Effector memory CD4-positive, alpha-beta T cell (primary cell): Measurements from ENCODE around the gene B3GNT5.

Source experiments
- DNase-seq, 3 donors: peaks; one replicate each; pipeline ENCODE4 v3.0.0-alpha.2; 2020
- H3K27ac ChIP-seq: 2 replicates; pipeline ENCODE4 v1.7.0; 2013; ENCODE audit warnings: mild to moderate bottlenecking, low read length, moderate library complexity; ENCODE audit not compliant: insufficient read depth, poor library complexity, severe bottlenecking
- H3K27me3 ChIP-seq: replicated peaks from 2 replicates; pipeline ENCODE4 v1.7.0; 2013; ENCODE audit warnings: mild to moderate bottlenecking, low read length; ENCODE audit not compliant: insufficient read depth, control insufficient read depth, poor library complexity, severe bottlenecking
- H3K36me3 ChIP-seq: 2 replicates; pipeline ENCODE4 v1.7.0; 2013; ENCODE audit warnings: mild to moderate bottlenecking, low read length, moderate library complexity; ENCODE audit not compliant: control insufficient read depth, insufficient read depth
- H3K4me1 ChIP-seq: 2 replicates; pipeline ENCODE4 v1.7.0; 2013; ENCODE audit warnings: low read length, mild to moderate bottlenecking; ENCODE audit not compliant: control insufficient read depth, insufficient read depth, poor library complexity, severe bottlenecking
- H3K4me3 ChIP-seq: 2 replicates; pipeline ENCODE4 v1.7.0; 2013; ENCODE audit warnings: low read length, low read depth, mild to moderate bottlenecking; ENCODE audit not compliant: insufficient read depth, poor library complexity, severe bottlenecking
- H3K9me3 ChIP-seq: 2 replicates; pipeline ENCODE4 v1.7.0; 2013; ENCODE audit warnings: mild to moderate bottlenecking, low read length, moderate library complexity; ENCODE audit not compliant: control insufficient read depth

The B3GNT5 gene

DNA sequence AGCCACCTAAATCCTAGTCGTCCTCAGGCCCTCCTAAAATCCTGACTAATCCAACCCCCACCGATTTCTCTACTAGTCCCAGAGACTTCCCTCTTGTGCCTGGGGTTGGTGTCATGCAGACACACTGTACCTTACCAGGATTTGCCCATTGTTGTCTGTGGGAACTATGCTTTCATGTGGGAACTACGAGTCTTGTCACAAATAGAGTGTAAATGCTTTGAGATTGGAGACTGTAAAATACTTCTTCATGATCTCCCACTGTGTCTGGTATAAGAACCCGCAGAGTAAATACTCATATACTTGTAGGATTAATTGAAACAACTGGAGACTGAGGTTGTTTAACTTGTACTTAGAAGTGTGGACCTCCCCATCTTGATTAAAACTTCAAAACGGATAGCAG lies 11.2 kb downstream of the B3GNT5 start:
- no peak overlapping the region for H3K27ac ChIP-seq

DNA sequence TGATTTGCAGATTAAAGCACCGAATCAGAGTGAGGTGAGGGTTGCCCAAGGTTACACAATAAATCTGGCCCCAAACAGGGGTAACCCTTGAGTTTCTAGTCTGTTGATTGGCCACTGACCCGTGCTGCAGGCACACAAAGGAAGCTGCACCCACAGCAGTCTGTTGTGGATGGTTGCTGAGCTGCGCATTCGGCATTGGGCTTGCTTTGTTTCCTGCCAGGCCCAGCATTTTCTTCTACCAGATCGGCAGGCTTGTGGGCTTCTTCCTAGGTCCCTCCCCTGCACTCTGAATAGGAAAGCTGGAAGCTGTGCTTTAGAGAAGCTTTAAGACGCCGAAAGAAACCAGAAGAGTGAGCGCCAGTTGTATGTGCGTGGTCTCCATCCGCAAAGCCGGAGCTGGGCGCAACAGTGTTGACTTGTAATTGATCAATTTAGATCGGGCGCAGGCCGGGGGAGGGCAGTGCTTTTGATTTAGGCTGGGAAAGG lies 12.1 kb downstream of the B3GNT5 start:
- Histone ChIP-seq H3K27ac (no peak overlapping the region), H3K4me3 (no peak overlapping the region), H3K9me3 (no peaks in the 10 kb centered on the region), H3K27me3 (no peaks in the 10 kb centered on the region), H3K4me1 (no peaks in the 10 kb centered on the region), H3K36me3 (no peaks in the 10 kb centered on the region)
- no peak for DNase-seq

More for the DNA sequence above, 11.2 kb downstream of the B3GNT5 start:
- Histone ChIP-seq H3K4me3 (no peak overlapping the region), H3K27me3 (no peaks in the 10 kb centered on the region), H3K36me3 (no peaks in the 10 kb centered on the region), H3K4me1 (no peaks in the 10 kb centered on the region), H3K9me3 (no peaks in the 10 kb centered on the region)
- DNase-seq = no peak

DNA sequence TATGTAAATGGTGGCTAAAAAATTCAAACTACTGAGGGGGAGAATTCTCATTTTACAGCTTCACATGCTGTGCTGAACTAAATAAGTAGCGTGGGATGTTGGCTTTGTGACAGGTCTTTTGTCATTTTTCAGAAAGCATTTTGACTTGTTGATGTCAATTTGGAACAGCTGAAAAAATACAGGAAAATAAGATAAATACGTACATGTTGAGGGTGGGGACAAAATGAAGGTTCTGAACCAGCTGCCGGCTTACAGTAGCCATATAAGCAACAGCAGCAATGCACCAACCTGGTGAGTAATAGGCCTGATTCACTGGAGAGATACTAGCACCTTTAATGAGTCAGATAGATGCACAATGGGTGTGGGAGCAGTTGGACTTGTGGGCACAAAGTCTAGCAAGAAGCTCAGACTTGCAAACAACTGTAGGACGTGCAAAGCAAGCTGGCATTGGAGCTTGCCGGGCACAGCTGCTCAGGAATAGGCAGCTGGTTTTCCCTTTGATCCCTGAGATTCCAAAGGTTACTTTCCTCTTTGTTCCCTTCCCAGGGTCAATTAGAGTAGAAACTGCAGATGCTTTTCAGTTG lies 12.9 kb downstream of the B3GNT5 start:
- no peaks in the 10 kb centered on the region for H3K4me1 ChIP-seq
- H3K27me3 ChIP-seq = no peaks in the 10 kb centered on the region
- H3K9me3 ChIP-seq = no peaks in the 10 kb centered on the region
- H3K36me3 ChIP-seq = no peaks in the 10 kb centered on the region
- H3K27ac ChIP-seq = no peak overlapping the region
- DNase-seq = no peak
- H3K4me3 ChIP-seq = no peak overlapping the region

DNA sequence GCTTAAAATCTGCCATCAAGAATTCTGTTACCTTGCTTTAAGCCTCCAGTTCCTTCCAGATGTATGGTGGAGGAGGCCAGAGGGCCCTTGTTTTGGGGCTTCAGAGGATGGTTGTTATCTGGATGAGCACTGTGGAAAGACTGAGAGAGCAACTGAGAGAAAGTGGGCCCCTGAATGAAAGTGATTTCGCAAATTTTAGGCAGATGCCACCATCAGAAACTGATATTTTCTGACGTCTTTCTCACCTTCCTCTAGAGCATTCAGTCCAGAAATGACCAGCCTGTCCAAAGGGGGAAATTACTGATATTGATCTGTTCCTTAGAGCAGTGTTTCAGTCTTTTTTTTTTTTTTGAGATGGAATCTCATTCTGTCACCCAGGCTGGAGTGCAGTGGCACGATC lies 13.4 kb downstream of the B3GNT5 start:
- H3K27ac ChIP-seq = no peak overlapping the region
- H3K36me3 ChIP-seq = no peaks in the 10 kb centered on the region
- no peaks in the 10 kb centered on the region for H3K27me3 ChIP-seq
- no peaks in the 10 kb centered on the region for H3K9me3 ChIP-seq
- no peaks in the 10 kb centered on the region for H3K4me1 ChIP-seq
- DNase-seq = no peak
- H3K4me3 ChIP-seq = no peak overlapping the region

GRCh38 chr3:183267140-183267539 lies 14.1 kb downstream of the B3GNT5 start:
- no peak for DNase-seq
- H3K4me1 ChIP-seq = no peaks in the 10 kb centered on the region
- no peak overlapping the region for H3K27ac ChIP-seq

DNA sequence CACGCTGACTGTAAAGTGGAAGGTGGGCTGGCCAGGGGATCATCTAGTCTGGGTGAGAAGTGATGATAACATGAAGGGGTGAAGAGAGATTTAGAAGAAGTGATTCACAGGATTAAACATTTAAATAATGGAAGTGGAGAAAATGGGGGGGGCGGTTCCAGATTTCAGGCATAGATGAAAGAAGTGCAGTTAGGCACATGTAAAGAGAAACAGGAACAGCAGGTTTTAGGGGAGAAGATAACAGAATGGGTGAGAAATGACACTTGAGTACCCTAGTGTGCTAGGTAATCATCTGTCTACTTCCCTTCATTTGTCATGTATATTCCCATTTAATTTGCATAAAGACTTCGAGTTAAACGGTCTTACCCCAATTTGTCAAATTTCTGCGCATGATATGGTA lies 15.3 kb downstream of the B3GNT5 start:
- no peak overlapping the region for H3K4me3 ChIP-seq
- no peaks in the 10 kb centered on the region for H3K9me3 ChIP-seq
- no peak overlapping the region for H3K27ac ChIP-seq
- DNase-seq = no peak
- H3K36me3 ChIP-seq = no peaks in the 10 kb centered on the region
- H3K4me1 ChIP-seq = no peaks in the 10 kb centered on the region
- H3K27me3 ChIP-seq = no peaks in the 10 kb centered on the region

More at GRCh38 chr3:183267140-183267539, 14.1 kb downstream of the B3GNT5 start:
- no peak overlapping the region for H3K4me3 ChIP-seq
- no peaks in the 10 kb centered on the region for H3K36me3 ChIP-seq
- H3K9me3 ChIP-seq = no peaks in the 10 kb centered on the region
- H3K27me3 ChIP-seq = no peaks in the 10 kb centered on the region

GRCh38 chr3:183269345-183269744 lies 16.3 kb downstream of the B3GNT5 start:
- no peak overlapping the region for H3K27ac ChIP-seq
- no peak overlapping the region for H3K4me3 ChIP-seq
- DNase-seq = no peak
- no peaks in the 10 kb centered on the region for H3K27me3 ChIP-seq
- no peaks in the 10 kb centered on the region for H3K36me3 ChIP-seq
- H3K4me1 ChIP-seq = no peaks in the 10 kb centered on the region
- H3K9me3 ChIP-seq = no peaks in the 10 kb centered on the region

- Histone ChIP-seq H3K4me3 (no peak overlapping the region), H3K4me1 (no peaks in the 10 kb centered on the region), H3K9me3 (no peaks in the 10 kb centered on the region), H3K27me3 (no peaks in the 10 kb centered on the region), H3K36me3 (no peaks in the 10 kb centered on the region), H3K27ac (no peak overlapping the region)
- no peak for DNase-seq
Measured at GRCh38 chr3:183270344-183270743, 17.3 kb downstream of the B3GNT5 start.

DNA sequence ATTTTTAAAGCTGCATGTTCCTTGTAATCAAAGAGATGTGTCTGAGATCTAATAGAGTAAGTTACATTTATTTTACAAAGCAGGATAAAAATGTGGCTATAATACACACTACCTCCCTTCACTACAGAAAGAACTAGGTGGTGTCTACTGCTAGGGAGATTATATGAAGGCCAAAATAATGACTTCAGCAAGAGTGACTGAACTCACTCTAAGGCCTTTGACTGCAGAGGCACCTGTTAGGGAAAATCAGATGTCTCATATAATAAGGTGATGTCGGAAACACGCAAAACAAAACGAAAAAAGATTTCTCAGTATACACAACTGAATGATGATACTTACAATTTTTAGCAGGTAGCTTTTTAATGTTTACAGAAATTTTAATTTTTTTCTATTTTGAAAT lies 19.1 kb downstream of the B3GNT5 start:
- Histone ChIP-seq H3K36me3 (peaks cover 5% of the 10 kb centered on the region), H3K27me3 (no peaks in the 10 kb centered on the region), H3K27ac (no peak overlapping the region), H3K4me1 (no peaks in the 10 kb centered on the region), H3K9me3 (no peaks in the 10 kb centered on the region), H3K4me3 (no peak overlapping the region)
- DNase-seq = no peak

- Histone ChIP-seq H3K36me3 (peaks cover 5% of the 10 kb centered on the region), H3K9me3 (no peaks in the 10 kb centered on the region), H3K4me1 (no peaks in the 10 kb centered on the region)
Measured at GRCh38 chr3:183272791-183273190, 19.7 kb downstream of the B3GNT5 start.

More at GRCh38 chr3:183272791-183273190, 19.7 kb downstream of the B3GNT5 start:
- no peaks in the 10 kb centered on the region for H3K27me3 ChIP-seq
- H3K4me3 ChIP-seq = no peak overlapping the region
- H3K27ac ChIP-seq = no peak overlapping the region
- DNase-seq = no peak
